HEK293 (cell line): ENCODE data around the gene CCDC9.

Experiments
- CTCF ChIA-PET: fragments of 350-600 bp; formaldehyde crosslinking; extraction: SDS; loops from one replicate; lab custom pipeline; 2021; ENCODE audit warnings: antibody characterized with exemption; lab: Yijun Ruan, JAX
- POLR2A ChIA-PET: fragments of 300-600 bp; formaldehyde crosslinking; extraction: SDS; loops from one replicate; lab custom pipeline; 2020; ENCODE audit warnings: antibody characterized with exemption, inconsistent platforms; lab: Yijun Ruan, JAX
- H3K27ac ChIP-seq: fragments of 200-500 bp; sonication (Bioruptor generic); 2 replicates; pipeline ENCODE4 v1.5.1; 2014; ENCODE audit warnings: low read depth, low read length, control low read depth, inconsistent platforms; ENCODE audit errors: extremely low read depth
- H3K36me3 ChIP-seq, 2 experiments: fragments of 200-500 bp in 1 of 2; sonication (Bioruptor generic) in 1 of 2; 1 replicate in 1 of 2; 2 replicates in 1 of 2; pipeline ENCODE4 v1.5.1; 2014 to 2017; ENCODE audit warnings: inconsistent platforms in 2 of 2, low read length in 2 of 2; ENCODE audit not compliant: control insufficient read depth in 2 of 2, insufficient read depth in 1 of 2
- H3K4me1 ChIP-seq: fragments of 200-500 bp; sonication (Bioruptor generic); 2 replicates; pipeline ENCODE4 v1.5.1; 2014; ENCODE audit warnings: mild to moderate bottlenecking, low read length, inconsistent platforms; ENCODE audit not compliant: control insufficient read depth, insufficient read depth
- H3K4me3 ChIP-seq: 2 replicates; pipeline ENCODE4 v1.5.1; 2011; ENCODE audit warnings: low read depth, mild to moderate bottlenecking, control low read depth, low read length, moderate library complexity
- H3K9me3 ChIP-seq: fragments of 200-500 bp; sonication (Bioruptor generic); 2 replicates; pipeline ENCODE4 v1.5.1; 2014; ENCODE audit warnings: low read depth, low read length, inconsistent platforms; ENCODE audit not compliant: control insufficient read depth, insufficient read depth
- CTCF ChIP-seq: fragments of 450-650 bp; formaldehyde crosslinking; IDR thresholded peaks from 2 replicates; pipeline ENCODE4 v1.5.1; 2016; ENCODE audit warnings: missing biosample characterization, missing genetic modification characterization
- GLIS1 ChIP-seq: fragments of 450-650 bp; formaldehyde crosslinking; IDR thresholded peaks from 2 replicates; pipeline ENCODE4 v1.5.1; 2016; ENCODE audit warnings: missing biosample characterization, missing genetic modification characterization
- HOXA7 ChIP-seq: sonication (generic); formaldehyde crosslinking; IDR thresholded peaks from 2 replicates; pipeline ENCODE4 v1.8.1; 2022; ENCODE audit warnings: missing genetic modification reagents, borderline replicate concordance
- IKZF3 ChIP-seq: fragments of 450-650 bp; IDR thresholded peaks from 2 replicates; pipeline ENCODE4 v1.5.0; 2018; ENCODE audit warnings: missing biosample characterization, mild to moderate bottlenecking, missing genetic modification characterization, moderate library complexity
- PBX3 ChIP-seq: sonication (generic); formaldehyde crosslinking; IDR thresholded peaks from 2 replicates; pipeline ENCODE4 v1.8.1; 2022; ENCODE audit warnings: mild to moderate bottlenecking, moderate library complexity, missing genetic modification reagents
- SCRT1 ChIP-seq: fragments of 450-650 bp; formaldehyde crosslinking; IDR thresholded peaks from 2 replicates; pipeline ENCODE4 v1.5.1; 2016; ENCODE audit warnings: missing biosample characterization, missing genetic modification characterization, borderline replicate concordance
- SP7 ChIP-seq: fragments of 450-650 bp; formaldehyde crosslinking; IDR thresholded peaks from 2 replicates; pipeline ENCODE4 v1.5.1; 2016; ENCODE audit warnings: missing biosample characterization, missing genetic modification characterization
- ZBTB11 ChIP-seq: fragments of 450-650 bp; formaldehyde crosslinking; conservative IDR thresholded peaks from 2 replicates; pipeline ENCODE4 v1.5.1; 2016; ENCODE audit warnings: low read depth, missing biosample characterization, missing genetic modification characterization
- ZBTB17 ChIP-seq: fragments of 450-650 bp; formaldehyde crosslinking; IDR thresholded peaks from 2 replicates; pipeline ENCODE4 v1.5.1; 2016; ENCODE audit warnings: missing biosample characterization, missing genetic modification characterization
- ZBTB8A ChIP-seq: fragments of 450-650 bp; formaldehyde crosslinking; IDR thresholded peaks from 2 replicates; pipeline ENCODE4 v1.5.1; 2016; ENCODE audit warnings: missing biosample characterization, missing genetic modification characterization
- ZIC2 ChIP-seq: fragments of 450-650 bp; formaldehyde crosslinking; IDR thresholded peaks from 2 replicates; pipeline ENCODE4 v1.5.1; 2016; ENCODE audit warnings: missing biosample characterization, missing genetic modification characterization
- ZNF148 ChIP-seq: fragments of 450-650 bp; formaldehyde crosslinking; IDR thresholded peaks from 2 replicates; pipeline ENCODE4 v1.5.0; 2017; ENCODE audit warnings: missing biosample characterization, missing genetic modification characterization, borderline replicate concordance
- ZNF24 ChIP-seq: fragments of 450-650 bp; formaldehyde crosslinking; IDR thresholded peaks from 2 replicates; pipeline ENCODE4 v1.5.1; 2016; ENCODE audit warnings: missing biosample characterization, missing genetic modification characterization
- ZNF248 ChIP-seq: fragments of 450-650 bp; formaldehyde crosslinking; IDR thresholded peaks from 2 replicates; pipeline ENCODE4 v1.5.1; 2017; ENCODE audit warnings: missing biosample characterization, missing genetic modification characterization
- ZNF362 ChIP-seq: fragments of 450-650 bp; formaldehyde crosslinking; IDR thresholded peaks from 2 replicates; pipeline ENCODE4 v1.5.1; 2016; ENCODE audit warnings: missing biosample characterization, missing genetic modification characterization
- ZNF391 ChIP-seq: fragments of 450-650 bp; formaldehyde crosslinking; IDR thresholded peaks from 2 replicates; pipeline ENCODE4 v1.5.1; 2016; ENCODE audit warnings: low read depth, missing biosample characterization, missing genetic modification characterization, borderline replicate concordance
- ZNF514 ChIP-seq: fragments of 450-650 bp; formaldehyde crosslinking; IDR thresholded peaks from 2 replicates; pipeline ENCODE4 v1.5.1; 2016; ENCODE audit warnings: missing biosample characterization, missing genetic modification characterization
- ZNF610 ChIP-seq: fragments of 450-650 bp; formaldehyde crosslinking; IDR thresholded peaks from 2 replicates; pipeline ENCODE4 v1.5.1; 2016; ENCODE audit warnings: missing biosample characterization, missing genetic modification characterization, borderline replicate concordance
- ZNF629 ChIP-seq: fragments of 450-650 bp; formaldehyde crosslinking; IDR thresholded peaks from 2 replicates; pipeline ENCODE4 v1.5.1; 2017; ENCODE audit warnings: missing biosample characterization, missing genetic modification characterization
- ZNF660 ChIP-seq: fragments of 450-650 bp; IDR thresholded peaks from 2 replicates; pipeline ENCODE4 v1.5.1; 2018; ENCODE audit warnings: missing biosample characterization, mild to moderate bottlenecking, missing genetic modification characterization
- ZNF692 ChIP-seq: fragments of 450-650 bp; formaldehyde crosslinking; IDR thresholded peaks from 2 replicates; pipeline ENCODE4 v1.5.1; 2016; ENCODE audit warnings: missing biosample characterization, missing genetic modification characterization
- ZNF747 ChIP-seq: fragments of 450-650 bp; formaldehyde crosslinking; IDR thresholded peaks from 2 replicates; pipeline ENCODE4 v1.5.1; 2016; ENCODE audit warnings: missing biosample characterization, missing genetic modification characterization
- ZSCAN16 ChIP-seq: fragments of 450-650 bp; formaldehyde crosslinking; IDR thresholded peaks from 2 replicates; pipeline ENCODE4 v1.5.1; 2016; ENCODE audit warnings: missing biosample characterization, missing genetic modification characterization

The CCDC9 gene

GRCh38 chr19:47305309-47305751 lies 49.0 kb downstream of the CCDC9 start:
- no peaks in the 10 kb centered on the region for H3K36me3 ChIP-seq
- H3K4me3 ChIP-seq = no peak overlapping the region; the same call in 1 of the 2 replicates
- ChIA-PET POLR2A (no interaction called here), CTCF (interaction anchor here (0.6 to 3.3 kb wide), 23 partner anchors 8 to 448 kb away, joined by 3 to 19 read pairs (median 4); partner anchors contain the start of genes DHX34 and INAFM1)
- TF ChIP-seq ZIC2 (tag by site-specific recombination) (no peak), SCRT1 (tag by site-specific recombination) (no peak), SP7 (tag by site-specific recombination) (no peak), ZNF248 (peak; percentile 31; the same call in 1 of the 2 replicates), CTCF (tag by site-specific recombination) (peak; percentile 75), ZNF629 (0 out of 2 replicates have a peak, but pooled peaks have one; percentile 13), ZSCAN16 (no peak), ZBTB8A (no peak), PBX3 (CRISPR knock-in tag) (no peak), ZNF148 (tag by site-specific recombination) (no peak), ZNF660 (tag by site-specific recombination) (peak; percentile 68), HOXA7 (CRISPR knock-in tag) (no peak), ZNF610 (tag by site-specific recombination) (no peak), ZNF514 (tag by site-specific recombination) (no peak), GLIS1 (tag by site-specific recombination) (no peak), ZNF747 (tag by site-specific recombination) (no peak), ZBTB17 (peak; percentile 71; the same call in 1 of the 2 replicates), ZNF391 (tag by site-specific recombination) (no peak), ZNF24 (no peak), ZBTB11 (tag by site-specific recombination) (no peak; the same call in 1 of the 2 replicates), IKZF3 (tag by site-specific recombination) (peak; percentile 88), ZNF362 (peak; percentile 31; the same call in 1 of the 2 replicates), ZNF692 (tag by site-specific recombination) (peak; percentile 10; the same call in 1 of the 2 replicates)
- H3K4me1 ChIP-seq = no peaks in the 10 kb centered on the region
- no peak overlapping the region for H3K27ac ChIP-seq
- H3K9me3 ChIP-seq = no peaks in the 10 kb centered on the region
